HepG2 (cell line): Measurements from ENCODE around the gene ADGRL3.

Experiments used
- SNAI1 ChIP-seq: sonication (generic); formaldehyde crosslinking; IDR thresholded peaks from 2 replicates; pipeline ENCODE4 v1.5.0; 2020; ENCODE audit warnings: mild to moderate bottlenecking, missing genetic modification reagents, borderline replicate concordance
- TF ChIP-seq, protein P1 (sequence below): sonication (generic); formaldehyde crosslinking; IDR thresholded peaks from 2 replicates; pipeline ENCODE4 v1.4.0; 2020; ENCODE audit warnings: missing genetic modification reagents

DNA sequence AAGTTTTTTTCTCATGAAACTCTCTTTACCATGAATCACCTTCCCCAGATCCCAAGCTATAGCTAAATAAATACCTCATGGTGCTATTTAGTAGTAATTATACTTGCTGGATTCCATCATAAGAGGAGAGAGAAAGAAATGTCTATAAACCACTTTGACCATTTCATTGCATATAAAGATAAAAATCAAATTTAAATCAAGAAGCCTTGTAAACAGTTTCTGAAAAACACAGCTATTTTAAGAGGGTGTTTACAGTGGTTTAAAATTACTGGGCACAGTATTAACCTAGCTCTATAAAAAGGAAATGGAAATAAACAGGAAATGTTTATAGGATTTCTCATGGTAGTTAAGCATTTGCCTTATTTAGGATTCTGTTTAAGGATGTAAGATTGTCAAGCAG is 637.9 kb downstream of the ADGRL3 start:
- TF ChIP-seq, protein P1, sequence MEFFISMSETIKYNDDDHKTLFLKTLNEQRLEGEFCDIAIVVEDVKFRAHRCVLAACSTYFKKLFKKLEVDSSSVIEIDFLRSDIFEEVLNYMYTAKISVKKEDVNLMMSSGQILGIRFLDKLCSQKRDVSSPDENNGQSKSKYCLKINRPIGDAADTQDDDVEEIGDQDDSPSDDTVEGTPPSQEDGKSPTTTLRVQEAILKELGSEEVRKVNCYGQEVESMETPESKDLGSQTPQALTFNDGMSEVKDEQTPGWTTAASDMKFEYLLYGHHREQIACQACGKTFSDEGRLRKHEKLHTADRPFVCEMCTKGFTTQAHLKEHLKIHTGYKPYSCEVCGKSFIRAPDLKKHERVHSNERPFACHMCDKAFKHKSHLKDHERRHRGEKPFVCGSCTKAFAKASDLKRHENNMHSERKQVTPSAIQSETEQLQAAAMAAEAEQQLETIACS (CRISPR knock-in tag): no peak
- TF ChIP-seq SNAI1: no peak
